Cardiac fibroblast (primary cell): ENCODE results near the gene PFN3.
A peak's percentile ranks its signal among the peaks of the same experiment; 100 is the strongest.
"Not testable (repeated sequence)": the region's sequence is repeated elsewhere in the genome, so short reads cannot be mapped to it uniquely, and the experiment has no call there.

Source experiments
- DNase-seq, 2 donors: peaks; one replicate each; pipeline versions ENCODE4 v3.0.0 to v3.0.0-alpha.2; 2010; ENCODE audit warnings: low read depth in 2 of 2
- H3K4me3 ChIP-seq, 2 donors: replicated peaks in 1 of 2; 1 replicate in 1 of 2; 2 replicates in 1 of 2; pipeline ENCODE4 v1.5.1; 2011; ENCODE audit warnings: low read depth in 2 of 2, low read length in 2 of 2, mild to moderate bottlenecking in 2 of 2, moderate library complexity in 1 of 2
- CTCF ChIP-seq: IDR thresholded peaks from one replicate; pipeline ENCODE4 v1.5.1; 2011; ENCODE audit warnings: low read depth, mild to moderate bottlenecking, low read length, inconsistent platforms

PFN3 gene

GRCh38 chr5:177419046-177419445 is 18.6 kb upstream of the PFN3 start:
- H3K4me3 ChIP-seq = no peak overlapping the region
- no peak for TF ChIP-seq CTCF
- peak; percentile 64 to 77 for DNase-seq

- DNase-seq, H3K4me3 ChIP-seq: not testable (repeated sequence)
Measured at GRCh38 chr5:177417081-177417480, 16.6 kb upstream of the PFN3 start.

GRCh38 chr5:177414481-177414880 is 14.0 kb upstream of the PFN3 start:
- TF ChIP-seq CTCF = no peak
- no peak overlapping the region for H3K4me3 ChIP-seq
- no peak for DNase-seq

GRCh38 chr5:177412603-177413233 is 12.3 kb upstream of the PFN3 start:
- DNase-seq = no peak
- TF ChIP-seq CTCF = no peak

GRCh38 chr5:177410575-177410974 is 10.1 kb upstream of the PFN3 start:
- H3K4me3 ChIP-seq = no peak overlapping the region
- no peak for DNase-seq
- no peak for TF ChIP-seq CTCF

More at GRCh38 chr5:177412603-177413233, 12.3 kb upstream of the PFN3 start:
- no peak overlapping the region for H3K4me3 ChIP-seq

GRCh38 chr5:177409043-177409801 is 8.8 kb upstream of the PFN3 start, which contains the start of gene F12:
Gene F12, minus strand, starts transcription at chr5:177409564. Its CDS starts 37 bp downstream, at chr5:177409527.
- no peak for TF ChIP-seq CTCF
- no peak for DNase-seq
- no peak within 1 kb of the TSS for H3K4me3 ChIP-seq

GRCh38 chr5:177405805-177406204 is 5.3 kb upstream of the PFN3 start:
- DNase-seq = no peak
- no peak for TF ChIP-seq CTCF
- no peak overlapping the region for H3K4me3 ChIP-seq
